OCI-LY7 (cell line): ENCODE measurements around the gene SLC26A9.
A peak's percentile ranks its signal among the peaks of the same experiment; 100 is the strongest.

Experiments
- EZH2phosphoT487 ChIP-seq: fragments of 200-600 bp; sonication (generic); IDR thresholded peaks from 2 replicates; pipeline ENCODE4 v1.6.1; 2018; ENCODE audit warnings: low read depth, borderline replicate concordance, mild to moderate bottlenecking, mixed run types, antibody characterized with exemption, low read length, moderate library complexity, mixed read lengths
- TF ChIP-seq, protein P1 (sequence below): fragments of 200-600 bp; sonication (generic); conservative IDR thresholded peaks from 2 replicates; pipeline ENCODE4 v1.5.1; 2014; ENCODE audit warnings: mild to moderate bottlenecking, antibody characterized with exemption, low read length, moderate library complexity, mixed read lengths

DNA sequence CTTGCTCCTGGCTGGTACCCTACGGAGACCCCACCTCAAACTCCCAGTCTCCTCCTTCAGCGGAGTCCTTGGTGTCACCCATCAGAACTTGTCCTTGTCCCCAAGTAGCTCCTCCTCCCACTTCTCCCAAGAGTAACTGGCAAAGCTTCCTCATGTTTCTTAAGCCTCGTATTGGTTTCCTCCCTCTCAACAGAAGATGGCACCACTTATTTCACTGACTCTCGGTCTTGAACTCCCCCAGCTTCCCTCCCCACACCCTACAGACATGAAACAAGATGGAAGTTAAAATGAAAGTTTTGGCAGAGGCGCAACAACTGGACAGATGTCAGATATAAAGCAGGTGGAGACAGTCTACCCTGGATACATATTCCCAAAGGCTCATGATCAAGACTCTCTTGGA lies 46.5 kb upstream of the SLC26A9 start:
- TF ChIP-seq, protein P1, sequence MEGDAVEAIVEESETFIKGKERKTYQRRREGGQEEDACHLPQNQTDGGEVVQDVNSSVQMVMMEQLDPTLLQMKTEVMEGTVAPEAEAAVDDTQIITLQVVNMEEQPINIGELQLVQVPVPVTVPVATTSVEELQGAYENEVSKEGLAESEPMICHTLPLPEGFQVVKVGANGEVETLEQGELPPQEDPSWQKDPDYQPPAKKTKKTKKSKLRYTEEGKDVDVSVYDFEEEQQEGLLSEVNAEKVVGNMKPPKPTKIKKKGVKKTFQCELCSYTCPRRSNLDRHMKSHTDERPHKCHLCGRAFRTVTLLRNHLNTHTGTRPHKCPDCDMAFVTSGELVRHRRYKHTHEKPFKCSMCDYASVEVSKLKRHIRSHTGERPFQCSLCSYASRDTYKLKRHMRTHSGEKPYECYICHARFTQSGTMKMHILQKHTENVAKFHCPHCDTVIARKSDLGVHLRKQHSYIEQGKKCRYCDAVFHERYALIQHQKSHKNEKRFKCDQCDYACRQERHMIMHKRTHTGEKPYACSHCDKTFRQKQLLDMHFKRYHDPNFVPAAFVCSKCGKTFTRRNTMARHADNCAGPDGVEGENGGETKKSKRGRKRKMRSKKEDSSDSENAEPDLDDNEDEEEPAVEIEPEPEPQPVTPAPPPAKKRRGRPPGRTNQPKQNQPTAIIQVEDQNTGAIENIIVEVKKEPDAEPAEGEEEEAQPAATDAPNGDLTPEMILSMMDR: peak; percentile 24; the same call in 1 of the 2 replicates
- no peak for TF ChIP-seq EZH2phosphoT487
